ENCODE results near the gene CCDC188.
A peak's percentile ranks its signal among the peaks of the same experiment; 100 is the strongest.

The CCDC188 gene

GRCh38 chr22:20117633-20118299 is 33.1 kb downstream of the CCDC188 start:
- DNase-seq (ENCODE audit: low read depth), result peak; percentile 74

GRCh38 chr22:20116951-20117632 is 33.8 kb downstream of the CCDC188 start, which contains the start of gene TRMT2A:
TSS of gene TRMT2A (minus strand) at chr22:20117226. CDS start at chr22:20116906, 320 bp downstream.
- peak; percentile 97 for DNase-seq (ENCODE audit: low read depth)

GRCh38 chr22:20116376-20116950 is 34.4 kb downstream of the CCDC188 start:
- DNase-seq (ENCODE audit: low read depth), result no peak

GRCh38 chr22:20115691-20116375 is 35.0 kb downstream of the CCDC188 start, which contains the start of gene RANBP1:
TSS of gene RANBP1 (plus strand) at chr22:20116104. CDS start at chr22:20116185, 81 bp downstream.
- DNase-seq (ENCODE audit: low read depth), result no peak

GRCh38 chr22:20114506-20115475 is 36.1 kb downstream of the CCDC188 start:
- DNase-seq (ENCODE audit: low read depth), result no peak

- DNase-seq (ENCODE audit: low read depth), result no peak
These were observed 37.1 kb downstream of the CCDC188 start for GRCh38 chr22:20113551-20114310.

GRCh38 chr22:20112623-20113511 is 38.0 kb downstream of the CCDC188 start:
- no peak for DNase-seq (ENCODE audit: low read depth)

GRCh38 chr22:20111689-20112622 is 38.9 kb downstream of the CCDC188 start:
- DNase-seq (ENCODE audit: low read depth), result no peak

GRCh38 chr22:20111045-20111688 is 39.7 kb downstream of the CCDC188 start:
- no peak for DNase-seq (ENCODE audit: low read depth)

GRCh38 chr22:20110359-20110985 is 40.4 kb downstream of the CCDC188 start:
- DNase-seq (ENCODE audit: low read depth), result no peak

- DNase-seq (ENCODE audit: low read depth), result no peak
These were observed 41.2 kb downstream of the CCDC188 start for GRCh38 chr22:20109411-20110358.

GRCh38 chr22:20108757-20109230 is 42.1 kb downstream of the CCDC188 start:
- no peak for DNase-seq (ENCODE audit: low read depth)

- no peak for DNase-seq (ENCODE audit: low read depth)
These were observed 42.7 kb downstream of the CCDC188 start for GRCh38 chr22:20107951-20108756.

GRCh38 chr22:20107471-20107901 is 43.4 kb downstream of the CCDC188 start:
- no peak for DNase-seq (ENCODE audit: low read depth)

- no peak for DNase-seq (ENCODE audit: low read depth)
These were observed 44.0 kb downstream of the CCDC188 start for GRCh38 chr22:20106849-20107237.

Measured in activated T-cell treated with anti-CD3 and anti-CD28 coated beads for 24 hours (primary cell).